NB4 (cell line): ENCODE data around the gene EFL1.

Experiments used
- DNase-seq: peaks from one replicate; pipeline ENCODE4 v3.0.0; 2010; ENCODE audit warnings: low read depth
- H3K4me3 ChIP-seq: one replicate; pipeline ENCODE4 v1.5.1; 2011; ENCODE audit warnings: mild to moderate bottlenecking, low read depth, low read length, moderate library complexity
- MYC ChIP-seq: IDR thresholded peaks from 2 replicates; pipeline ENCODE4 v1.6.1; 2011; ENCODE audit warnings: low read depth, low read length
- POLR2A ChIP-seq: IDR thresholded peaks from 2 replicates; pipeline ENCODE4 v1.6.1; 2011; ENCODE audit warnings: mild to moderate bottlenecking; ENCODE audit not compliant: insufficient read length; ENCODE audit errors: extremely low read depth
- TF ChIP-seq, protein P1 (sequence below): IDR thresholded peaks from one replicate; pipeline ENCODE4 v1.5.1; 2012; ENCODE audit warnings: low read depth, low read length
- TF ChIP-seq, protein P2 (sequence below): IDR thresholded peaks from 2 replicates; pipeline ENCODE4 v1.6.1; 2011; ENCODE audit warnings: low read depth, low read length

EFL1 gene

DNA sequence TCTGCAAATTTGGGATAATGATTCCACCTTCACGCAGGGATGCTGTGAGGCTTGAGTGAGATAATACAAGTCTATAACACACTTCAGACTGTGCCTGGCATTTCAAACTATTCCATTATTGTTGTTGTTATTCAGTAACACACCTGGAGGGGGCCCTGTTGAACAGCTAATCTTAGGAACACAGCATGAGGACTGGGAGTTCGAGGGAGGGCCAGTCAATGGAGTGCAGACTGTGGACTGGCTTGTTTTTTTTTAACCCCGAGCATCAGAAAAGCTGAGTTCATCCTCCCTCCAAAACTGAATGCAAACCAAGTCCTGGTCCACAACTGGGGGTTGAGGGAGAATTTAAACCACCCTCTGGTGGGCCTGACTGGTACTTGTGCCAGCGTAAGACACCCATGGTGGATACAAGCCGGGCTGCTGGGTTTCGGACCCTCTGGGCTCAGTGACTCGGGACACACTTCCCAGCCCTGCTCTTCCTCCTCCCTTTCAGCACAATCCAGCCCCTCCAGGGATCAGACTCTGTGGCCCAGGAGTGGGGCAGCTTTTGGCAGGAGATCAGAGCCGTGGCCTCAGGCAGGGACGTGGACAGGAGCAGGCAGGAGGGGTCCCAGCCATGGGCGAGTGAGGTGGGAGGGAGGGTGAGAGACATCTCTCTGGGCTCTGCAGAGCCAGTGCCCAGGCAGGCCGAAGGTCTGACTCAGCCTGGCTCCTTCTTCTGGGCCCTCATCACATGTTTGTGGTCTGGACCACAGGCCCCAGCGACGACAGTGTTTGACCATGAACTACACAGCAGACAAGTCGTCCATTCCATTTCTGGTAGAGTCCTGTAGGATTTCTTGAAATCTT lies 180.4 kb downstream of the EFL1 start:
- peak; percentile 41 for DNase-seq
- no peak overlapping the region for H3K4me3 ChIP-seq
- TF ChIP-seq POLR2A: no peak
- TF ChIP-seq, protein P1, sequence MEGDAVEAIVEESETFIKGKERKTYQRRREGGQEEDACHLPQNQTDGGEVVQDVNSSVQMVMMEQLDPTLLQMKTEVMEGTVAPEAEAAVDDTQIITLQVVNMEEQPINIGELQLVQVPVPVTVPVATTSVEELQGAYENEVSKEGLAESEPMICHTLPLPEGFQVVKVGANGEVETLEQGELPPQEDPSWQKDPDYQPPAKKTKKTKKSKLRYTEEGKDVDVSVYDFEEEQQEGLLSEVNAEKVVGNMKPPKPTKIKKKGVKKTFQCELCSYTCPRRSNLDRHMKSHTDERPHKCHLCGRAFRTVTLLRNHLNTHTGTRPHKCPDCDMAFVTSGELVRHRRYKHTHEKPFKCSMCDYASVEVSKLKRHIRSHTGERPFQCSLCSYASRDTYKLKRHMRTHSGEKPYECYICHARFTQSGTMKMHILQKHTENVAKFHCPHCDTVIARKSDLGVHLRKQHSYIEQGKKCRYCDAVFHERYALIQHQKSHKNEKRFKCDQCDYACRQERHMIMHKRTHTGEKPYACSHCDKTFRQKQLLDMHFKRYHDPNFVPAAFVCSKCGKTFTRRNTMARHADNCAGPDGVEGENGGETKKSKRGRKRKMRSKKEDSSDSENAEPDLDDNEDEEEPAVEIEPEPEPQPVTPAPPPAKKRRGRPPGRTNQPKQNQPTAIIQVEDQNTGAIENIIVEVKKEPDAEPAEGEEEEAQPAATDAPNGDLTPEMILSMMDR: no peak
- TF ChIP-seq, protein P2, sequence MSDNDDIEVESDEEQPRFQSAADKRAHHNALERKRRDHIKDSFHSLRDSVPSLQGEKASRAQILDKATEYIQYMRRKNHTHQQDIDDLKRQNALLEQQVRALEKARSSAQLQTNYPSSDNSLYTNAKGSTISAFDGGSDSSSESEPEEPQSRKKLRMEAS: no peak

DNA sequence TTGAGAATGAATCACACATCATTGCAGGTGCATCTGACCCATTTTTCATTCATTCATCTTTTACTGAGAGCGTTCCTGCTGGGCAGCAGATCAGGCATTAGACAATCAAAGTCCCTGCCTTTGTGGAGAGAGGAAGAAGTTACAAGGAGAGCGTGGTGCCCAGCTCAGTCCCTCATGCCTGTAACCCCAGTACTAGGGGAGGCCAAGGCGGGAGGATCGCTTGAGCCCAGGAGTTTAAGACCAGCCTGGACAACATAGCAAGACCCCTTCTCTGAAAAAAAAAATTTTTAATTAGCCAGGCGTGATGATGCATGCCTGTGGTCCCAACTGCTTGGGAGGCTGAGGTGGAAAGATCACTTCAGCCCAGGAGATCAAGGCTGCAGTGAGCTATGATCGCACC lies 181.8 kb downstream of the EFL1 start:
- TF ChIP-seq, protein P2: no peak
- TF ChIP-seq MYC: no peak
- TF ChIP-seq, protein P1: no peak
- no peak for TF ChIP-seq POLR2A
- no peak overlapping the region for H3K4me3 ChIP-seq
- DNase-seq: no peak
